ENCODE measurements around the gene RPS29. TPM values are rescaled to one million over a fixed set of nuclear protein-coding genes. Genes with fewer than 3 reads are reported as not detected.
A peak's percentile ranks its signal among the peaks of the same experiment; 100 is the strongest.
"Not testable (repeated sequence)": the region's sequence is repeated elsewhere in the genome, so short reads cannot be mapped to it uniquely, and the experiment has no call there.

Gene RPS29
- total and polyA plus RNA-seq, 4 experiments from 2014 or later: 3,602 to 10,008 (median 6,192) TPM

- H3K36me3 Mint-ChIP-seq: peaks cover 16 to 57% of the 10 kb centered on the region in 2 donors
- Histone ChIP-seq H3K4me1 (ENCODE audit: insufficient read depth, low read length) (peaks cover 67% of the 10 kb centered on the region), H3K27me3 (ENCODE audit: insufficient read depth, low read length) (no peaks in the 10 kb centered on the region), H3K36me3 (ENCODE audit: insufficient read depth, low read length) (peaks cover 13% of the 10 kb centered on the region), H3K27ac (ENCODE audit: low read depth, low read length) (peak overlapping the region; percentile 98), H3K4me3 (ENCODE audit: low read length in 2 of 2) (peak overlapping the region; percentile 99 to 100), H3K9me3 (ENCODE audit: control insufficient read depth in 1 of 2, low read length in 2 of 2) (no peaks in the 10 kb centered on the region)
- no peak for DNase-seq
- peaks cover 0 to 4% (median 0%) of the 10 kb centered on the region in 8 donors for H3K9me3 Mint-ChIP-seq
- ChIA-PET CTCF (ENCODE audit: partially characterized antibody) (interaction anchor here (0.7 to 7.1 kb wide), 10 partner anchors 11 to 240 kb away, joined by 3 to 135 read pairs (median 10); partner anchors contain the start of genes DNAAF2, LRR1, NEMF and RPS29), POLR2A (ENCODE audit: partially characterized antibody) (interaction anchor here (0.8 to 6.2 kb wide), 12 partner anchors 11 to 898 kb away, joined by 3 to 413 read pairs (median 24); partner anchors contain the start of genes DNAAF2, KLHDC2, LRR1 and NEMF)
- H3K27ac Mint-ChIP-seq: peak overlapping the region; percentile 91 to 100 (median 93)
- H3K4me3 Mint-ChIP-seq: peak overlapping the region; percentile 95 to 99 (median 96)
- peaks cover 38 to 75% (median 49%) of the 10 kb centered on the region in 4 donors for H3K4me1 Mint-ChIP-seq
- H3K27me3 Mint-ChIP-seq: no peaks in the 10 kb centered on the region
- intact Hi-C loops (cut with micrococcal nuclease): no loop called here
These were observed 35.9 kb upstream of the RPS29 start for GRCh38 chr14:49622022-49622607.

- Mint-ChIP-seq H3K36me3 (peaks cover 14 to 59% of the 10 kb centered on the region in 2 donors), H3K4me3 (peak overlapping the region; percentile 95 to 99 (median 96)), H3K4me1 (peaks cover 36 to 73% (median 46%) of the 10 kb centered on the region in 4 donors), H3K27ac (peak overlapping the region; percentile 95 to 100 (median 99)), H3K27me3 (no peaks in the 10 kb centered on the region), H3K9me3 (peaks cover 0 to 4% (median 0%) of the 10 kb centered on the region in 8 donors)
- H3K27ac ChIP-seq (ENCODE audit: low read depth, low read length): peak overlapping the region; percentile 98
- H3K27me3 ChIP-seq (ENCODE audit: insufficient read depth, low read length): no peaks in the 10 kb centered on the region
- POLR2A ChIA-PET (ENCODE audit: partially characterized antibody): interaction anchor here (0.6 to 6.2 kb wide), 30 partner anchors 11 to 899 kb away, joined by 3 to 413 read pairs (median 6); partner anchors contain the start of genes ARF6, DMAC2L, DNAAF2 and KLHDC1
- H3K4me1 ChIP-seq (ENCODE audit: insufficient read depth, low read length): peaks cover 68% of the 10 kb centered on the region
- H3K4me3 ChIP-seq (ENCODE audit: low read length in 2 of 2): peak overlapping the region; percentile 99 to 100
- intact Hi-C loops (cut with micrococcal nuclease): loop anchor here (2.0 kb wide), 1 partner anchor 610 kb away; the partner anchor contains the start of gene SOS2
- no peaks in the 10 kb centered on the region for H3K9me3 ChIP-seq (ENCODE audit: control insufficient read depth in 1 of 2, low read length in 2 of 2)
- CTCF ChIA-PET (ENCODE audit: partially characterized antibody): interaction anchor here (1.0 to 7.1 kb wide), 18 partner anchors 10 to 241 kb away, joined by 3 to 135 read pairs (median 6); partner anchors contain the start of genes DNAAF2, KLHDC2, LRR1 and NEMF
- peaks cover 13% of the 10 kb centered on the region for H3K36me3 ChIP-seq (ENCODE audit: insufficient read depth, low read length)
- DNase-seq: peak in 1 of 5 donors; percentile 29
These were observed 35.1 kb upstream of the RPS29 start for GRCh38 chr14:49621114-49621881.

GRCh38 chr14:49620182-49621113, 34.3 kb upstream of the RPS29 start, which contains the start of the genes MGAT2 and RPL36AL:
MGAT2 (plus strand) TSS chr14:49620799; CDS start chr14:49621269, 470 bp downstream.
RPL36AL (minus strand) TSS chr14:49620626; CDS start chr14:49619104, 1,522 bp downstream.
- H3K4me1 ChIP-seq (ENCODE audit: insufficient read depth, low read length): peaks cover 65% of the 10 kb centered on the region
- H3K27ac Mint-ChIP-seq: peak within 1 kb of the TSS; percentile 98 to 100 (median 99)
- H3K4me1 Mint-ChIP-seq: peaks cover 34 to 69% (median 43%) of the 10 kb centered on the region in 4 donors
- ChIA-PET CTCF (ENCODE audit: partially characterized antibody) (interaction anchor here (0.9 to 7.1 kb wide), 21 partner anchors 9 to 242 kb away, joined by 3 to 135 read pairs (median 6); partner anchors contain the start of genes DNAAF2, KLHDC2, LRR1 and NEMF), POLR2A (ENCODE audit: partially characterized antibody) (interaction anchor here (0.6 to 6.2 kb wide), 37 partner anchors 10 to 743 kb away, joined by 3 to 413 read pairs (median 5); partner anchors contain the start of genes ARF6, DMAC2L, DNAAF2 and KLHDC1)
- H3K4me3 Mint-ChIP-seq: peak within 1 kb of the TSS; percentile 95 to 99 (median 96)
- H3K27ac ChIP-seq (ENCODE audit: low read depth, low read length): peak within 1 kb of the TSS; percentile 98
- no peaks in the 10 kb centered on the region for H3K27me3 Mint-ChIP-seq
- peak; percentile 95 to 97 (median 96) for DNase-seq
- intact Hi-C loops (cut with micrococcal nuclease): loop anchor here (1.0 to 2.0 kb wide), 7 partner anchors 14 to 610 kb away; partner anchors contain the start of genes LRR1, RPS29, SOS2 and VCPKMT
- peaks cover 13% of the 10 kb centered on the region for H3K36me3 ChIP-seq (ENCODE audit: insufficient read depth, low read length)
- no peaks in the 10 kb centered on the region for H3K9me3 ChIP-seq (ENCODE audit: control insufficient read depth in 1 of 2, low read length in 2 of 2)
- H3K36me3 Mint-ChIP-seq: peaks cover 14 to 62% of the 10 kb centered on the region in 2 donors
- no peaks in the 10 kb centered on the region for H3K27me3 ChIP-seq (ENCODE audit: insufficient read depth, low read length)
- peak within 1 kb of the TSS; percentile 99 to 100 for H3K4me3 ChIP-seq (ENCODE audit: low read length in 2 of 2)
- peaks cover 0 to 4% (median 0%) of the 10 kb centered on the region in 8 donors for H3K9me3 Mint-ChIP-seq

GRCh38 chr14:49619730-49620129, 33.5 kb upstream of the RPS29 start:
- Histone ChIP-seq H3K27me3 (ENCODE audit: insufficient read depth, low read length) (no peaks in the 10 kb centered on the region), H3K4me1 (ENCODE audit: insufficient read depth, low read length) (peaks cover 60% of the 10 kb centered on the region), H3K36me3 (ENCODE audit: insufficient read depth, low read length) (peaks cover 13% of the 10 kb centered on the region), H3K27ac (ENCODE audit: low read depth, low read length) (peak overlapping the region; percentile 98), H3K9me3 (ENCODE audit: control insufficient read depth in 1 of 2, low read length in 2 of 2) (no peaks in the 10 kb centered on the region), H3K4me3 (ENCODE audit: low read length in 2 of 2) (peak overlapping the region; percentile 99 to 100)
- intact Hi-C loops (cut with micrococcal nuclease): loop anchor here (1.0 to 2.0 kb wide), 7 partner anchors 15 to 611 kb away; partner anchors contain the start of genes LRR1, RPS29, SOS2 and VCPKMT
- peaks cover 0 to 4% (median 0%) of the 10 kb centered on the region in 8 donors for H3K9me3 Mint-ChIP-seq
- ChIA-PET POLR2A (ENCODE audit: partially characterized antibody) (interaction anchor here (0.6 to 6.2 kb wide), 30 partner anchors 9 to 744 kb away, joined by 3 to 413 read pairs (median 6); partner anchors contain the start of genes DMAC2L, DNAAF2, KLHDC1 and KLHDC2), CTCF (ENCODE audit: partially characterized antibody) (interaction anchor here (0.9 to 7.1 kb wide), 17 partner anchors 9 to 243 kb away, joined by 3 to 135 read pairs (median 7); partner anchors contain the start of genes DNAAF2, KLHDC2, LRR1 and NEMF)
- H3K4me1 Mint-ChIP-seq: peaks cover 33 to 69% (median 42%) of the 10 kb centered on the region in 4 donors
- no peaks in the 10 kb centered on the region for H3K27me3 Mint-ChIP-seq
- peak overlapping the region; percentile 95 to 99 (median 96) for H3K4me3 Mint-ChIP-seq
- no peak for DNase-seq
- H3K36me3 Mint-ChIP-seq: peaks cover 14 to 62% of the 10 kb centered on the region in 2 donors
- peak overlapping the region; percentile 98 to 100 (median 99) for H3K27ac Mint-ChIP-seq

- Histone ChIP-seq H3K27ac (ENCODE audit: low read depth, low read length) (peak overlapping the region; percentile 98), H3K36me3 (ENCODE audit: insufficient read depth, low read length) (peaks cover 13% of the 10 kb centered on the region), H3K4me3 (ENCODE audit: low read length in 2 of 2) (peak overlapping the region; percentile 99 to 100), H3K4me1 (ENCODE audit: insufficient read depth, low read length) (peaks cover 56% of the 10 kb centered on the region)
- H3K4me1 Mint-ChIP-seq: peaks cover 31 to 65% (median 39%) of the 10 kb centered on the region in 4 donors
- H3K27me3 ChIP-seq (ENCODE audit: insufficient read depth, low read length); H3K9me3 ChIP-seq (ENCODE audit: control insufficient read depth in 1 of 2, low read length in 2 of 2); intact Hi-C loops (cut with micrococcal nuclease); H3K9me3 Mint-ChIP-seq; DNase-seq; H3K27me3 Mint-ChIP-seq: not testable (repeated sequence)
- H3K4me3 Mint-ChIP-seq: peak overlapping the region; percentile 95 to 99 (median 96)
- peaks cover 14 to 61% of the 10 kb centered on the region in 2 donors for H3K36me3 Mint-ChIP-seq
- ChIA-PET POLR2A (ENCODE audit: partially characterized antibody) (interaction anchor here (1.1 to 6.2 kb wide), 9 partner anchors 14 to 497 kb away, joined by 3 to 413 read pairs (median 28); partner anchors contain the start of genes DNAAF2, KLHDC2, LRR1 and RPS29), CTCF (ENCODE audit: partially characterized antibody) (interaction anchor here (0.9 to 7.1 kb wide), 4 partner anchors 14 to 40 kb away, joined by 3 to 135 read pairs (median 34); partner anchors contain the start of genes DNAAF2, LRR1 and RPS29)
- peak overlapping the region; percentile 98 to 100 (median 99) for H3K27ac Mint-ChIP-seq
These were observed 33.1 kb upstream of the RPS29 start for GRCh38 chr14:49619273-49619672.

All from CD4-positive, alpha-beta memory T cell (primary cell).